Astrocyte (in vitro differentiated cells and primary cell): ENCODE results near the gene KIZ.

Experiments used
- EZH2 ChIP-seq: IDR thresholded peaks from 2 replicates; pipeline ENCODE4 v1.6.1; 2012; ENCODE audit warnings: mild to moderate bottlenecking, low read length, inconsistent platforms; ENCODE audit not compliant: insufficient read depth
- TF ChIP-seq, protein P1 (sequence below): IDR thresholded peaks from 2 replicates; pipeline ENCODE4 v1.5.1; 2011; ENCODE audit warnings: low read depth, mild to moderate bottlenecking, inconsistent platforms, low read length, moderate library complexity; ENCODE audit not compliant: insufficient read depth

DNA sequence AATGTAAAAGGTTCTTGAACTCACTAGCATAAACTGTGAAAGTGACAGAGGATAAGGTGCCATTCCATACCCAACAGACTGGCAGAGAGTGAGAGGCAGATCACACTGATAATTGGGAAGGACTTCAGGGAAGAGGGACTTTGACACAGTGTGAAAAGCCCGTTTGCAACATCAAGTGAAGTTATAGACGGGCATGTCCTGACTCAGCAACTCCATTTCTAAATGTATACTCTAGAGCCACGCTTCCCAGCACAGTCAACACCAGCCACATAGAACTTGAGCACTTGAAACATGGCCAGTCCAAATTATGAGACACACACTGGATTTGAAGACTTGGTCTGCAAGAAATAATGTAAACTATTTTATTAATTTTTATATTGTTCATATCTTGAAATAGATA lies 131.3 kb downstream of the KIZ start:
- TF ChIP-seq, protein P1, sequence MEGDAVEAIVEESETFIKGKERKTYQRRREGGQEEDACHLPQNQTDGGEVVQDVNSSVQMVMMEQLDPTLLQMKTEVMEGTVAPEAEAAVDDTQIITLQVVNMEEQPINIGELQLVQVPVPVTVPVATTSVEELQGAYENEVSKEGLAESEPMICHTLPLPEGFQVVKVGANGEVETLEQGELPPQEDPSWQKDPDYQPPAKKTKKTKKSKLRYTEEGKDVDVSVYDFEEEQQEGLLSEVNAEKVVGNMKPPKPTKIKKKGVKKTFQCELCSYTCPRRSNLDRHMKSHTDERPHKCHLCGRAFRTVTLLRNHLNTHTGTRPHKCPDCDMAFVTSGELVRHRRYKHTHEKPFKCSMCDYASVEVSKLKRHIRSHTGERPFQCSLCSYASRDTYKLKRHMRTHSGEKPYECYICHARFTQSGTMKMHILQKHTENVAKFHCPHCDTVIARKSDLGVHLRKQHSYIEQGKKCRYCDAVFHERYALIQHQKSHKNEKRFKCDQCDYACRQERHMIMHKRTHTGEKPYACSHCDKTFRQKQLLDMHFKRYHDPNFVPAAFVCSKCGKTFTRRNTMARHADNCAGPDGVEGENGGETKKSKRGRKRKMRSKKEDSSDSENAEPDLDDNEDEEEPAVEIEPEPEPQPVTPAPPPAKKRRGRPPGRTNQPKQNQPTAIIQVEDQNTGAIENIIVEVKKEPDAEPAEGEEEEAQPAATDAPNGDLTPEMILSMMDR = no peak
- no peak for TF ChIP-seq EZH2
